NCI-H2029 (cell line): ENCODE results near the gene ALDH1L2.

Source experiments
- DNase-seq: peaks from one replicate; lab custom pipeline; 2025; lab: John Stamatoyannopoulos, UW

ALDH1L2 gene

GRCh38 chr12:105032703-105033357 lies 51.4 kb downstream of the ALDH1L2 start:
- no peak for DNase-seq

GRCh38 chr12:105030820-105031807 lies 53.1 kb downstream of the ALDH1L2 start:
- no peak for DNase-seq

- DNase-seq: no peak
Measured at GRCh38 chr12:105026411-105026810, 57.8 kb downstream of the ALDH1L2 start.

GRCh38 chr12:105025890-105026289 lies 58.4 kb downstream of the ALDH1L2 start:
- peak; percentile 65 for DNase-seq

GRCh38 chr12:105024928-105025327 lies 59.3 kb downstream of the ALDH1L2 start:
- no peak for DNase-seq

GRCh38 chr12:105020241-105020962 lies 63.9 kb downstream of the ALDH1L2 start:
- peak; percentile 75 for DNase-seq

- DNase-seq: no peak
Measured at GRCh38 chr12:105018776-105019175, 65.5 kb downstream of the ALDH1L2 start.

GRCh38 chr12:105018012-105018411 lies 66.2 kb downstream of the ALDH1L2 start:
- DNase-seq: no peak

GRCh38 chr12:105015543-105015942 lies 68.7 kb downstream of the ALDH1L2 start:
- no peak for DNase-seq

- DNase-seq: no peak
Measured at GRCh38 chr12:105014603-105015002, 69.7 kb downstream of the ALDH1L2 start.

GRCh38 chr12:105013892-105014291 lies 70.4 kb downstream of the ALDH1L2 start:
- DNase-seq: no peak

- DNase-seq: no peak
Measured at GRCh38 chr12:105001476-105001875, 82.8 kb downstream of the ALDH1L2 start.

- DNase-seq: no peak
Measured at GRCh38 chr12:104999347-104999685, 84.9 kb downstream of the ALDH1L2 start.

GRCh38 chr12:104998423-104999346 lies 85.6 kb downstream of the ALDH1L2 start:
- peak; percentile 69 for DNase-seq

GRCh38 chr12:104997541-104997940 lies 86.7 kb downstream of the ALDH1L2 start:
- no peak for DNase-seq

- no peak for DNase-seq
Measured at GRCh38 chr12:104994336-104994735, 89.9 kb downstream of the ALDH1L2 start.

- no peak for DNase-seq
Measured at GRCh38 chr12:104991565-104992128, 92.6 kb downstream of the ALDH1L2 start.

GRCh38 chr12:104990950-104991349 lies 93.3 kb downstream of the ALDH1L2 start:
- DNase-seq: no peak

- peak; percentile 92 for DNase-seq
Measured at GRCh38 chr12:104986022-104986941, 98.0 kb downstream of the ALDH1L2 start, which contains the start of gene NOPCHAP1. Gene NOPCHAP1, plus strand, starts transcription at chr12:104986316. Its CDS starts 37 bp downstream, at chr12:104986353.

GRCh38 chr12:104985206-104985605 lies 99.1 kb downstream of the ALDH1L2 start:
- DNase-seq: no peak
